Vagina (tissue), 2 donors: ENCODE results near the gene KDM8. TPM values are rescaled to one million over a fixed set of nuclear protein-coding genes. Genes with fewer than 3 reads are reported as not detected.
A peak's percentile ranks its signal among the peaks of the same experiment; 100 is the strongest.

ENCODE experiments used
- DNase-seq, 2 donors: peaks; one replicate each; pipeline ENCODE4 v3.0.0-alpha.2; 2017; ENCODE audit errors: extremely low spot score in 2 of 2
- H3K27ac ChIP-seq: fragments of 200-600 bp; sonication (generic); one replicate; pipeline ENCODE4 v1.5.1; 2019
- H3K27me3 ChIP-seq: fragments of 200-600 bp; sonication (generic); one replicate; pipeline ENCODE4 v1.5.1; 2019
- H3K36me3 ChIP-seq, 2 donors: fragments of 200-600 bp; sonication (generic); one replicate each; pipeline ENCODE4 v1.5.1; 2017 to 2019
- H3K4me1 ChIP-seq: fragments of 200-600 bp; sonication (generic); one replicate; pipeline ENCODE4 v1.5.1; 2019
- H3K4me3 ChIP-seq, 2 donors: fragments of 200-600 bp; sonication (generic); 1 replicate in 1 of 2; 2 replicates in 1 of 2; pipeline ENCODE4 v1.5.1; 2016 to 2019
- H3K9me3 ChIP-seq: fragments of 200-600 bp; sonication (generic); one replicate; pipeline ENCODE4 v1.5.1; 2019
- CTCF ChIP-seq, 3 experiments: fragments of 450-650 bp in 2 of 3; fragments of 200-600 bp in 1 of 3; sonication (generic) in 1 of 3; IDR thresholded peaks; one replicate each; pipeline ENCODE4 v1.5.1; 2017 to 2019; ENCODE audit warnings: antibody characterized with exemption in 3 of 3, mild to moderate bottlenecking in 2 of 3, moderate library complexity in 2 of 3
- POLR2A ChIP-seq, 2 donors: fragments of 450-650 bp; IDR thresholded peaks; one replicate each; pipeline ENCODE4 v1.6.1; 2017; ENCODE audit warnings: antibody characterized with exemption in 2 of 2, mild to moderate bottlenecking in 2 of 2, moderate library complexity in 2 of 2
- POLR2AphosphoS5 ChIP-seq, 2 donors: sonication (generic); formaldehyde crosslinking; IDR thresholded peaks; one replicate each; pipeline ENCODE4 v1.9.0; 2017; ENCODE audit warnings: antibody characterized with exemption in 2 of 2, mild to moderate bottlenecking in 2 of 2, low read depth in 1 of 2; ENCODE audit not compliant: insufficient read depth in 1 of 2
- intact Hi-C: fragments of 100-400 bp; cut with DNase I; formaldehyde crosslinking; loops from one replicate; pipeline ENCODE4 v1.15.1; 2023
- total RNA-seq: library from RNA; depleted of rRNA; stranded (reverse); fragments of >200 nt; gene quantifications from one replicate; pipeline ENCODE4 v1.2.3, GENCODE V29; 2016

Gene KDM8
- total RNA-seq, result 1.5 TPM

GRCh38 chr16:27203507-27204311 lies at the start of gene KDM8:
KDM8 (plus strand) TSS chr16:27203526; CDS start chr16:27210124, 6,598 bp downstream.
- Histone ChIP-seq H3K27me3 (no peaks in the 10 kb centered on the region), H3K27ac (peak within 1 kb of the TSS; percentile 93), H3K9me3 (no peaks in the 10 kb centered on the region), H3K4me1 (peaks cover 18% of the 10 kb centered on the region), H3K36me3 (no peaks in the 10 kb centered on the region), H3K4me3 (peak within 1 kb of the TSS; percentile 63 to 79)
- DNase-seq, result peak; percentile 99
- TF ChIP-seq POLR2AphosphoS5 (IDR thresholded peaks at IDR 0.05; ENCODE audit: insufficient read depth in 1 of 2, low read depth in 1 of 2) (peak; percentile 94 to 97), POLR2A (IDR thresholded peaks at IDR 0.05) (peak in 1 of 2 donors; percentile 45), CTCF (IDR thresholded peaks at IDR 0.05) (no peak)
- intact Hi-C loops, result no loop called here

- no peaks in the 10 kb centered on the region for H3K4me1 ChIP-seq
- no peak for TF ChIP-seq POLR2AphosphoS5 (IDR thresholded peaks at IDR 0.05; ENCODE audit: insufficient read depth in 1 of 2, low read depth in 1 of 2)
- no peak for TF ChIP-seq POLR2A (IDR thresholded peaks at IDR 0.05)
- TF ChIP-seq CTCF (IDR thresholded peaks at IDR 0.05), result peak; percentile 76 to 97 (median 87)
- H3K9me3 ChIP-seq, result no peaks in the 10 kb centered on the region
- DNase-seq, result no peak
- no peaks in the 10 kb centered on the region for H3K27me3 ChIP-seq
- no peak overlapping the region for H3K4me3 ChIP-seq
- H3K27ac ChIP-seq, result no peak overlapping the region
- H3K36me3 ChIP-seq, result no peaks in the 10 kb centered on the region
- intact Hi-C loops, result no loop called here
Observed at GRCh38 chr16:27154705-27155521, 48.4 kb upstream of the KDM8 start.

- Histone ChIP-seq H3K36me3 (no peaks in the 10 kb centered on the region), H3K4me3 (no peak overlapping the region), H3K4me1 (no peaks in the 10 kb centered on the region), H3K27ac (no peak overlapping the region), H3K9me3 (no peaks in the 10 kb centered on the region), H3K27me3 (no peaks in the 10 kb centered on the region)
- intact Hi-C loops, result no loop called here
- TF ChIP-seq POLR2AphosphoS5 (IDR thresholded peaks at IDR 0.05; ENCODE audit: insufficient read depth in 1 of 2, low read depth in 1 of 2), result no peak
- no peak for TF ChIP-seq CTCF (IDR thresholded peaks at IDR 0.05)
- TF ChIP-seq POLR2A (IDR thresholded peaks at IDR 0.05), result no peak
- no peak for DNase-seq
Observed at GRCh38 chr16:27156579-27156978, 46.7 kb upstream of the KDM8 start.

GRCh38 chr16:27161398-27161797 lies 41.9 kb upstream of the KDM8 start:
- H3K27ac ChIP-seq, result no peak overlapping the region
- H3K4me3 ChIP-seq, result no peak overlapping the region
- no peaks in the 10 kb centered on the region for H3K27me3 ChIP-seq
- no peak for DNase-seq
- intact Hi-C loops, result no loop called here
- H3K36me3 ChIP-seq, result no peaks in the 10 kb centered on the region
- TF ChIP-seq CTCF (IDR thresholded peaks at IDR 0.05), result no peak
- TF ChIP-seq POLR2AphosphoS5 (IDR thresholded peaks at IDR 0.05; ENCODE audit: insufficient read depth in 1 of 2, low read depth in 1 of 2), result no peak
- no peak for TF ChIP-seq POLR2A (IDR thresholded peaks at IDR 0.05)
- no peaks in the 10 kb centered on the region for H3K4me1 ChIP-seq
- H3K9me3 ChIP-seq, result no peaks in the 10 kb centered on the region
